Measurements from ENCODE around the gene SMG7. TPM values are rescaled to one million over a fixed set of nuclear protein-coding genes. Genes with fewer than 3 reads are reported as not detected.

SMG7 gene
- total RNA-seq, 1 donor, result 36.6 TPM

DNA sequence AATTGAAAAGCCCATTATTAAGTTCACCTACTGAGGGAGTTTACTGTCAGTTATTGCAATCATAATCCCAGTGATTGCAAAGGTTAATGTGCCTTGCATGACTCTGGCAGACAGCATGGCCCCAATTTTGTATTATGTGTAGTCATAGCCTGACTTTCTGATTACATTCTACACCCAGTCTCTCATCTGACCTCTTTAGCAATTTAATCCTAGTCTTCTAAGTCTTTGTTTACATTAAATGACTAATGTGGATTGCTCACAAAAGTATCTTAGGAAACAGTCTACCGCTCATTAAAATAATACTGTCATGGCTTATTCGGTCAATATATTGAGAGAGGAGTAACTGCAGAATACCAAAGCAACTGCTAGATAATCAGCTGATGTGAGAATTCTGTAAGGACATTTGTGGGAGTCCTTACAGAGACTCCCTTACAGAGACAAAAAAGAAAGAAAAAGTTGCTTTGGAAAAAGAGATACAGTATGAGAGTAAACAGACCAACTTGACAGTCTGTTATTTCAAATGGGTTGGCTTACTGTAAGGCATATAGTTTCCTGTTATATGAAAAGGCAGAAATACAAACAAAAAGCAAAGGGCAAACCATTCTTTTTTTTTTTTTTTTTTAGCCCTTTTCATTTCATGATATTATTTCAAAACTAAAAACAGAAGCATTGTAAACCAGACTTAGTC is 42.8 kb downstream of the SMG7 start:
- H3K27me3 ChIP-seq (ENCODE audit: insufficient read depth, low read length), result no peaks in the 10 kb centered on the region
- no peaks in the 10 kb centered on the region for H3K9me3 ChIP-seq (ENCODE audit: low read depth, low read length)
- H3K4me1 ChIP-seq (ENCODE audit: insufficient read depth, low read length), result no peaks in the 10 kb centered on the region
- no peak overlapping the region for H3K4me3 ChIP-seq (ENCODE audit: low read length)

DNA sequence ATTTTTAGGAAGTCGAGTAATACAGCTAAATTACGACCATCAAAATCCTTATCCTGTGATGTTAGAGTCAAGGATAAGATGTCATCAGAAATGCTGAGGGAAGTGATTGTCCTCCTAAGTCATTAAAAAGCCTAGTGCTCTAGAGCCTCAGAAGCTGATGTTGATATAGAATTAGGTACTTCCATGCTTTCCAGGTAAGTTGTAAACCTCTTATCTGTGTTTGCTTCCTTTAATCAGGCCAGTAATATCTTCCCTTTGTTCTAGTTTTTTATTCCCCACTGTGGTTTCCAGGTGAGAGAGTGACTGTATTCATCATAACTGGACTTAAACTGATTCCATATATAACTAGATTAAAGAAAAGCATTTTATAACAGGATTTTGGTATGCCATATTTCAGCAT is 44.4 kb downstream of the SMG7 start:
- Histone ChIP-seq H3K4me1 (ENCODE audit: insufficient read depth, low read length) (no peaks in the 10 kb centered on the region), H3K27me3 (ENCODE audit: insufficient read depth, low read length) (no peaks in the 10 kb centered on the region), H3K9me3 (ENCODE audit: low read depth, low read length) (no peaks in the 10 kb centered on the region), H3K4me3 (ENCODE audit: low read length) (no peak overlapping the region)

DNA sequence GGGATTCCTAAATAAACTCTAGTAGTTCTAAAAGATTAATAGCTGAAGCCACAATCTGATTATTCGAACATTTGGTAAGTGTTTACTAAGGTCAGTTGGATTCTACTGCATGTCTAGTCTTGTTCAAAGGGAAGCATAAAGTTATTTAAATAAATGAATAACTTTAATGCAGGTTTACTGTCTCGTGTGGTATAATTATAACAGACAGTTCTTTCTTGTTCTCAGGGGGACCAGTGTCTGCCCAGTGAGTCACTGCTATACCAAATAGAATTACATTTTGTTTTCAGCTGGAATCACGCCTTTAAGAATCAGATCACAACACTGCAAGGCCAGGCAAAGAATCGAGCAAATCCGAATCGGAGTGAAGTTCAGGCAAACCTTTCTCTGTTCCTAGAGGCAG is 45.1 kb downstream of the SMG7 start:
- no peaks in the 10 kb centered on the region for H3K27me3 ChIP-seq (ENCODE audit: insufficient read depth, low read length)
- no peaks in the 10 kb centered on the region for H3K4me1 ChIP-seq (ENCODE audit: insufficient read depth, low read length)
- no peaks in the 10 kb centered on the region for H3K9me3 ChIP-seq (ENCODE audit: low read depth, low read length)
- no peak overlapping the region for H3K4me3 ChIP-seq (ENCODE audit: low read length)

DNA sequence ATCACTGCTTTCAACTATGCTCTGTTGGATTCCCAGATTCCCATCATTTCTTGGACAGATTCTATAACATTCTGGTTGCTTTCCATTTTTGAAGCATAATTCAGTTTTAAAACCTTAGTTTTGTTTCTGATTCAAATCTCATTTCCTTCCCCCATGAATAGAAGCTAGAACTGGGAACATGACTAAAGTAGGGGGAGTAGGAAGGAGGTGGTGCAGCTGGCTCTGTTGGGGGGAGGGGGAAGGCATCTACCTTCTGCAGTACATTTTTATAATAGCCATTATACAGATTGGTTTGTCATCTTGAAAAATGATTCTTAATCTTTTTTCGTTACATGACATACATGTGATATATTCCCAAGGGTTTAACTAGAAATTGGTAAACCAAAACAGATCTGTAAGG is 48.1 kb downstream of the SMG7 start:
- Histone ChIP-seq H3K4me3 (ENCODE audit: low read length) (no peak overlapping the region), H3K9me3 (ENCODE audit: low read depth, low read length) (no peaks in the 10 kb centered on the region)

DNA sequence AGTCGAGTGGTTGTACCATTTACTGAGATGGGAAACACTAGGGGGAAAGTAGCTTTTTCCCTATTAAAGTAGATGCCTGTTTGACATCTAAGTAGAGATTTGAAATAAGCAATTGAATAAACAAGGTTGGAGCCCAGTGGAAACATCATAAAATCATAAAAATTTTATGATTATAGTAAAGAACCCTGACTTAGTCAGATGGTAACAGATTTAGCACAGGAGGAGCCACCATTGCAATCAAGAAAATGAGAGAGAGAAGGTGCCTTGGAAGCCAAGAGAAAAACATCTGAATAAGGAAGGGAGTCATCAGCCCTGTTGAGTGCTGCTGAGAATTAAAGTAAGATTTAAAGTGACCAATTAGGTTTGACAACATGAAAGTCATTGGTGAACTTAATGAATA is 49.8 kb downstream of the SMG7 start:
- Histone ChIP-seq H3K4me1 (ENCODE audit: insufficient read depth, low read length) (no peaks in the 10 kb centered on the region), H3K9me3 (ENCODE audit: low read depth, low read length) (no peaks in the 10 kb centered on the region), H3K27me3 (ENCODE audit: insufficient read depth, low read length) (no peaks in the 10 kb centered on the region), H3K4me3 (ENCODE audit: low read length) (no peak overlapping the region)

More for the DNA sequence above, 48.1 kb downstream of the SMG7 start:
- H3K4me1 ChIP-seq (ENCODE audit: insufficient read depth, low read length), result no peaks in the 10 kb centered on the region
- no peaks in the 10 kb centered on the region for H3K27me3 ChIP-seq (ENCODE audit: insufficient read depth, low read length)

DNA sequence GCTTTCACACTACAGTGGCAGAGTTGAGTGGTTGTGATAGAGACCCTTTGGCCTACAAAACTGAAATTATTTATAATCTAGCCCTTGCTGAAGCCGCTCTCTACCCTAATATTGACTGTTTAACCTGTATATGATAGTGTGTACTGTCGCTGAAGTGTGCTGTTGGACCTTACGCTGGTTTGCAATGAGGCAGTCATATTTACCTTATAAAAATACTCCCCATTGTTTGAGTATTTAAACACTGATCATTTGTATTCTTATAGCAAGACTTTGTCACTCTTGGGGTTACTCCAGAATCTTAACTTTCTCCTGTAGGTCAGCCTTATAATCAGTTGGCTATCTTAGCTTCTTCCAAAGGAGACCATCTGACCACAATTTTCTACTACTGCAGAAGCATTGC is 56.3 kb downstream of the SMG7 start:
- no peaks in the 10 kb centered on the region for H3K4me1 ChIP-seq (ENCODE audit: insufficient read depth, low read length)
- no peaks in the 10 kb centered on the region for H3K27me3 ChIP-seq (ENCODE audit: insufficient read depth, low read length)
- no peaks in the 10 kb centered on the region for H3K9me3 ChIP-seq (ENCODE audit: low read depth, low read length)
- H3K4me3 ChIP-seq (ENCODE audit: low read length), result no peak overlapping the region

DNA sequence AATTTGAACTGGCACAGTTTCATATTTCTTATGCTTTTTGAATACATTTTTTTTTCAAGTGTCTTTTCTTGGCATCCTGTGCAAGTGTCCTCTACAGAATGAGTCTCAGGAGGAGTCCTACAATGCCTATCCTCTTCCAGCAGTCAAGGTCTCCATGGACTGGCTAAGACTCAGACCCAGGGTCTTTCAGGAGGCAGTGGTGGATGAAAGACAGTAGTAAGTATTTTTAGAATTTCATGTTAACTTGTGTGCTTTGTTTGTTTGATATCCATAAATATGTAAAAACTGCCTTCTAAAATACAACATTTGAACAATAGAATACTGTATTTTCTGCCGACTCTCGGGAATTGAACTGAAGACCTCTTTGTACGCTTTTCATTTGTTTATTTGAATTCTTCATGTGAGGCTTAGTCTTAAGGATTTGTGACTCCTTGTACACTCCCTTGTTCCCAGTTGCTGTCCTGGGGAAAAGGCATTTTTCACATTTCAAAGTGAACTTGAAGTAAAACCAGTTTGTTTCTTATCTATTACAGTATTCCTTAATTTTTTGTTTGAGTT is 61.4 kb downstream of the SMG7 start:
- Histone ChIP-seq H3K4me3 (ENCODE audit: low read length) (no peak overlapping the region), H3K27me3 (ENCODE audit: insufficient read depth, low read length) (no peaks in the 10 kb centered on the region), H3K9me3 (ENCODE audit: low read depth, low read length) (no peaks in the 10 kb centered on the region), H3K4me1 (ENCODE audit: insufficient read depth, low read length) (no peaks in the 10 kb centered on the region)

DNA sequence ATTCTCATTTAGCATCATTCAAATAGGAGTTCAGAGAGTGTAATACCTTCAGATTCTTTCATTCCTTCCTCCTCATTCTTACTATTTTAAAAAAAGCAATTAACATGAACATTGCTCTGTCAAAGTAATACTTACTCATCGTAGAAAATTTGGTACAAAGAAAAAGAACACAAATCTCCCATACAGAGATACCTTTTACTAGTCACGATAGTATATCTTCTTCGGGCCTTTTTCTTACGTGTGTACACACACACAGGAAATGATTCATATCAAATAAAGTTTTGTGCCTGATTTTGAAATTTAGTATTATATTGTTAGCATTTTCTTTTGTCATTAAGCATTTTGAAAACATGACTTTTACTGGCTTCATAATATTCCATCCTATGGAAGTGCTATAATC is 65.1 kb downstream of the SMG7 start:
- Histone ChIP-seq H3K4me1 (ENCODE audit: insufficient read depth, low read length) (no peaks in the 10 kb centered on the region), H3K4me3 (ENCODE audit: low read length) (no peak overlapping the region), H3K27me3 (ENCODE audit: insufficient read depth, low read length) (no peaks in the 10 kb centered on the region), H3K9me3 (ENCODE audit: low read depth, low read length) (no peaks in the 10 kb centered on the region)

DNA sequence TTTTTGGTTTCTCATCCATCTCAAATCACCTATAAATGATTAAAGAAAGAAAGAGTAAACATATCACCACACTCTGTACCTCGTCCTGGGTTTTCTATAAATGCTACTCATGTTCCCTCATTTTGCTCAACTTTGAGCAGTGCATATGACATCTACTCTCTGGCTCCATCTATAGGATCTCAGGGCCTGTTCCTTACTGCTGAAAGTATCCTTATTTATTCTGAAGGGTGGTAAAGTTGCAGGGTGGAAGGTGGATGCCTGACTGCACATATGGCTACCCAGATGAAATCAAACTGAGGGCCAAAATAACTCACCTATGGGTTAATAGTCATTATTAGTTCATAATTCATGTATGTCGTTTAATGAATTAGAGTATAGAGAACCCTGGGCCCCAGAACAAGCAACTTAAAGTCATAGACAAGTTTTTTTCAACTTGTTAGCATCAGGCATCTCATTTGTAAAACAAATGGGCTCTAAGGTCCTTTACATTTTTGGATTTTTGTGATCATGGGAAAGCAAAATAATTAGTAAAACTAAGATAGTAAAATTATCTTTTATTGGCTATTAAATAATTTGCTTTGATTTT is 71.4 kb downstream of the SMG7 start:
- Histone ChIP-seq H3K4me3 (ENCODE audit: low read length) (no peak overlapping the region), H3K4me1 (ENCODE audit: insufficient read depth, low read length) (peaks cover 4% of the 10 kb centered on the region), H3K9me3 (ENCODE audit: low read depth, low read length) (no peaks in the 10 kb centered on the region), H3K27me3 (ENCODE audit: insufficient read depth, low read length) (no peaks in the 10 kb centered on the region)

DNA sequence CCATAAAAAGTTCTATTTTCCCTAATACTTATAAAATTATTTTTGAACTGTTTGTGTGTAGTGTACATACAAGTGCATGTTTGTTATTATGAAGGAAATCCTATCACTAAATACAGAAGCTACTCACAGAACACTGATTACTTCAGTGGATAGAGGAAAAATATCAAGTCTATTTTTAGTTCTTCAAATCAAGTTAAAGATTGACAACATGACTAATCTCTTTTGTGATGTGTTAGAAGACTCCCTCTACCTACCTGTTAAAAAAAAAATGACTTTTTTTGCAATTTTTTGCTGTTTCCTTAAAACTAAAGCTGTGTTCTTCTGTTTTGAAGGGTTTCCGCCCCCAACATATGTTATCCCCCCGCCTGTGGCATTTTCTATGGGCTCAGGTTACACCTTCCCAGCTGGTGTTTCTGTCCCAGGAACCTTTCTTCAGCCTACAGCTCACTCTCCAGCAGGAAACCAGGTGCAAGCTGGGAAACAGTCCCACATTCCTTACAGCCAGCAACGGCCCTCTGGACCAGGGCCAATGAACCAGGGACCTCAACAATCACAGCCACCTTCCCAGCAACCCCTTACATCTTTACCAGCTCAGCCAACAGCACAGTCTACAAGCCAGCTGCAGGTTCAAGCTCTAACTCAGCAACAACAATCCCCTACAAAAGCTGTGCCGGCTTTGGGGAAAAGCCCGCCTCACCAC is 72.4 kb downstream of the SMG7 start:
- Histone ChIP-seq H3K27me3 (ENCODE audit: insufficient read depth, low read length) (no peaks in the 10 kb centered on the region), H3K9me3 (ENCODE audit: low read depth, low read length) (no peaks in the 10 kb centered on the region), H3K4me3 (ENCODE audit: low read length) (no peak overlapping the region), H3K4me1 (ENCODE audit: insufficient read depth, low read length) (peaks cover 4% of the 10 kb centered on the region)

DNA sequence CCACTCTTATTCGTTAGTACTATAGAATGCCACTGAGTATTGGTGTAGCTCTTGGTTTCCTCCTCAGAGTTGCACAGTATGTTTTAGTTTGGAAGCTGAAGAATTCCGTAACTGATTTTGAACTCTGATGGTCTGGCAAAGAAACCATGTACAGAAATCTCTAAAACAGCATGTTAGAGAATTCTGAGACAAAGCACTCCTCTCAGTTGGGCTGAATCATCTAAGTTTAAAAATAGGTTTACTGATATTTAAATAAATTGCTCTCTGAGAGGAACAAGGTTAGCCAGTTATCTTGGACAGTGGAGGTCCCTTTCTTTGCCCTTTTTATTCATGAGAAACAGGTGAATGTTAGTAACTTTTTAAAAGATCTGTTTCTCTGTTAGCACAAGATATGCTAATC is 74.1 kb downstream of the SMG7 start:
- Histone ChIP-seq H3K9me3 (ENCODE audit: low read depth, low read length) (no peaks in the 10 kb centered on the region), H3K4me1 (ENCODE audit: insufficient read depth, low read length) (peaks cover 4% of the 10 kb centered on the region), H3K4me3 (ENCODE audit: low read length) (no peak overlapping the region), H3K27me3 (ENCODE audit: insufficient read depth, low read length) (no peaks in the 10 kb centered on the region)

DNA sequence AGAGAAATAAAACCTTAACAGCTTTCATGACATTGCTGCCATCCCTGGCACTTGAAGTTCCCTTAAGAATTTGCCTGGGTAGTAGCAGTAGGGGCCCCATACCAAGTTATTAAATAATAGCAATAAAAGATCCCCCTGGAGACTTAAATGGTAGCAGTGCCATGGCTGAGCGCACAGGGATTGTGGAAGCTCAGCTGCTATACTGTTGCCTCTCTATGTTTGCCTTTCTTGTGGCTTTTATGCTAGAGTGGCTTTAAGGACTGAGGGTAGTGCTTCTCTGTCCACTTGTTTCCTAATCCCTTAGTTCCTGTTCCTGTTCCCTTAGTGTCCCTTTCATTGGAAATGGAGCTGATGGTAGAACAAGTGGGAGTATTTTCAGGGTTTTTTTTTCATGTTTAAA is 75.8 kb downstream of the SMG7 start:
- Histone ChIP-seq H3K27me3 (ENCODE audit: insufficient read depth, low read length) (no peaks in the 10 kb centered on the region), H3K4me3 (ENCODE audit: low read length) (no peak overlapping the region), H3K9me3 (ENCODE audit: low read depth, low read length) (no peaks in the 10 kb centered on the region), H3K4me1 (ENCODE audit: insufficient read depth, low read length) (peaks cover 4% of the 10 kb centered on the region)

DNA sequence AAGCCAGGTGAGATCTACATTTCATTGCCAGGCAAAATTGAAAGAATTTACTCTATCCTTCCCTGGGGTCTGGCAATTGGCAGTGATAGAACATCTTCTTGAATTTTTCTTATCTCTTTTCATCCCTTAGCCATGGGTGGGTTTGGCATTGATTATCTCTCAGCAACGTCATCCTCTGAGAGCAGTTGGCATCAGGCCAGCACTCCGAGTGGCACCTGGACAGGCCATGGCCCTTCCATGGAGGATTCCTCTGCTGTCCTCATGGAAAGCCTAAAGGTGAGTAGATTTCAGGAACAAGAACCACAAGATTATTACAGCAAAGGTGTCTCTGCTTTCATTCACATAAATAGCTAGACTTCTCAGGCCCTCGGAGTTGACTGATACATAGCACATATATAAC is 78.6 kb downstream of the SMG7 start:
- H3K9me3 ChIP-seq (ENCODE audit: low read depth, low read length), result no peaks in the 10 kb centered on the region
- peaks cover 4% of the 10 kb centered on the region for H3K4me1 ChIP-seq (ENCODE audit: insufficient read depth, low read length)

DNA sequence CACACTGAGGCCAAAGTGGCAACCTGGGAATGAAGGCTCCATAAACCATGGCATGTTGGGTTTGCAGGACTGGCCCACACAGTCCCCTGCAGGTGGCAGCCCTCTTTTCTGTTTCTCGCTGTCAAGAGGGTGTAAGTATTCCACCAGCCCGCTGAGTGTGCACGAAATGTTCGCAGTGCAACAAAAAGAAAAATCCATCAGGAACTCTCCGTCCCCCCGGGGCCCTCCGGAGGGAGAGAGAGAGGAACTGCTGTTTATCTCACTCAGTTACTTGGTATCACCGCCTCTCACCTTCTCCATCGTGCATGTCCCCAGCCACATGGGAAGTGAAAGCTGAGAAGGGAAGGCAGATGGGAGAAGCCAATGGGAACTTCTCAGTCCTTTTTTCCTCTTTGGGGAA is 79.6 kb downstream of the SMG7 start:
- Histone ChIP-seq H3K4me3 (ENCODE audit: low read length) (no peak overlapping the region), H3K27me3 (ENCODE audit: insufficient read depth, low read length) (no peaks in the 10 kb centered on the region), H3K4me1 (ENCODE audit: insufficient read depth, low read length) (peaks cover 4% of the 10 kb centered on the region), H3K9me3 (ENCODE audit: low read depth, low read length) (no peaks in the 10 kb centered on the region)

More for the DNA sequence above, 78.6 kb downstream of the SMG7 start:
- no peak overlapping the region for H3K4me3 ChIP-seq (ENCODE audit: low read length)
- no peaks in the 10 kb centered on the region for H3K27me3 ChIP-seq (ENCODE audit: insufficient read depth, low read length)

DNA sequence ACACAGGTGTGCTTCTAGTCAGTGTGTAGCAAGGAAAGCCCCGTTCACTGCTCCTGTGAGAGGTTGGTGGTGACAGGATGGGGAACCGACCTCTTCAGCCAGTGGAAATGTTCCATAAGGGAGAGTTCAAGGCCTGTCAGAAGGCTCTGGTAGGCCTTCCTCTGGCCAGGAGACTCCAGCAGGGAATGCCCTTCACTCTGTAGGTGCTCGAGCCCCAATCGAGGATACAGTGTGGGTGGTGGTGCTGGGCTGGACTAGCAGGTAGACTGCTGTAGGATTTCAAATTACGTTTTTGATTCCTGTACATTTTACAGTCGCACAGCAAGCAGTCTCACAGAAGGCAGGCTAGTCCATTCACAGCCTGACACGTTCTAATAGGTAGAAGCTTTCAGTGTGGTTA is 80.1 kb downstream of the SMG7 start:
- no peaks in the 10 kb centered on the region for H3K27me3 ChIP-seq (ENCODE audit: insufficient read depth, low read length)
- no peaks in the 10 kb centered on the region for H3K9me3 ChIP-seq (ENCODE audit: low read depth, low read length)
- H3K4me3 ChIP-seq (ENCODE audit: low read length), result no peak overlapping the region
- peaks cover 4% of the 10 kb centered on the region for H3K4me1 ChIP-seq (ENCODE audit: insufficient read depth, low read length)
